IMR-90 (cell line): ENCODE measurements around the gene RENBP. TPM values are rescaled to one million over a fixed set of nuclear protein-coding genes. Genes with fewer than 3 reads are reported as not detected.

ENCODE experiments used
- ATAC-seq: fragments of 200-7000 bp; cut with Tn5 transposase; 2 replicates; pipeline ENCODE4 v1.9.1; 2020; ENCODE audit warnings: low read depth, mild to moderate bottlenecking, moderate library complexity
- BruUV-seq: library from RNA; stranded (reverse); fragments of 400-500 nt; replicated peaks from 2 replicates; lab custom pipeline; 2021; lab: Mats Ljungman, UMichigan
- CTCF ChIA-PET: fragments of 300-600 bp; formaldehyde crosslinking; extraction: SDS; loops from one replicate; lab custom pipeline; 2021; ENCODE audit warnings: antibody characterized with exemption; lab: Yijun Ruan, JAX
- POLR2A ChIA-PET: fragments of 300-600 bp; sonication (Branson Sonifier 250); formaldehyde crosslinking; loops from one replicate; lab custom pipeline; 2022; ENCODE audit warnings: antibody characterized with exemption; ENCODE audit not compliant: unreplicated experiment; lab: Charles Lee
- DNase-seq: peaks from one replicate; pipeline ENCODE4 v3.0.0; 2013
- H2AFZ ChIP-seq: replicated peaks from 2 replicates; pipeline ENCODE3; 2013; ENCODE audit warnings: low read length, mild to moderate bottlenecking; ENCODE audit not compliant: poor library complexity
- H2AK5ac ChIP-seq: 2 replicates; pipeline ENCODE4 v1.6.1; 2013; ENCODE audit warnings: low read depth, low read length, inconsistent platforms
- H2AK9ac ChIP-seq: replicated peaks from 2 replicates; pipeline ENCODE3; 2013; ENCODE audit warnings: mild to moderate bottlenecking, low read depth, low read length, moderate library complexity; ENCODE audit not compliant: poor library complexity
- H2BK120ac ChIP-seq: 2 replicates; pipeline ENCODE4 v1.6.1; 2013; ENCODE audit warnings: low read depth, low read length, inconsistent platforms
- H2BK15ac ChIP-seq: 3 replicates; pipeline ENCODE4 v1.6.1; 2013; ENCODE audit warnings: low read depth, low read length, inconsistent platforms
- H2BK20ac ChIP-seq: 2 replicates; pipeline ENCODE4 v1.6.1; 2013; ENCODE audit warnings: low read depth, mild to moderate bottlenecking, inconsistent platforms, low read length, moderate library complexity
- H2BK5ac ChIP-seq: 2 replicates; pipeline ENCODE4 v1.6.1; 2013; ENCODE audit warnings: mild to moderate bottlenecking, low read depth, low read length, inconsistent platforms; ENCODE audit not compliant: poor library complexity, severe bottlenecking
- H3K14ac ChIP-seq: replicated peaks from 2 replicates; pipeline ENCODE4 v1.6.1; 2013; ENCODE audit warnings: low read depth, low read length, inconsistent platforms
- H3K18ac ChIP-seq: 2 replicates; pipeline ENCODE4 v1.6.1; 2013; ENCODE audit warnings: low read depth, low read length, control low read depth
- H3K23ac ChIP-seq: 2 replicates; pipeline ENCODE4 v1.6.1; 2013; ENCODE audit warnings: low read depth, low read length, inconsistent platforms
- H3K27ac ChIP-seq: 2 replicates; pipeline ENCODE4 v1.5.1; 2013; ENCODE audit warnings: mild to moderate bottlenecking, control low read depth, low read length; ENCODE audit not compliant: insufficient read depth
- H3K27me3 ChIP-seq: 2 replicates; pipeline ENCODE4 v1.6.1; 2013; ENCODE audit warnings: low read length; ENCODE audit not compliant: control insufficient read depth, insufficient read depth
- H3K36me3 ChIP-seq: 2 replicates; pipeline ENCODE4 v1.6.1; 2013; ENCODE audit warnings: low read length, mixed read lengths; ENCODE audit not compliant: control insufficient read depth, insufficient read depth
- H3K4ac ChIP-seq: 2 replicates; pipeline ENCODE4 v1.6.1; 2013; ENCODE audit warnings: low read depth, low read length, inconsistent platforms
- H3K4me1 ChIP-seq: 2 replicates; pipeline ENCODE4 v1.6.1; 2013; ENCODE audit warnings: low read length, mixed read lengths; ENCODE audit not compliant: control insufficient read depth, insufficient read depth
- H3K4me2 ChIP-seq: 2 replicates; pipeline ENCODE4 v1.6.1; 2013; ENCODE audit warnings: low read depth, mild to moderate bottlenecking, control low read depth, low read length, moderate library complexity
- H3K4me3 ChIP-seq: 2 replicates; pipeline ENCODE4 v1.5.1; 2013; ENCODE audit warnings: low read depth, mild to moderate bottlenecking, control low read depth, low read length, moderate library complexity; ENCODE audit not compliant: insufficient read depth
- H3K56ac ChIP-seq: 2 replicates; pipeline ENCODE4 v1.6.1; 2013; ENCODE audit warnings: low read length, inconsistent platforms; ENCODE audit not compliant: insufficient read depth; ENCODE audit errors: extremely low read depth
- H3K79me1 ChIP-seq, 2 experiments: 2 replicates each; pipeline ENCODE4 v1.6.1; 2013; ENCODE audit warnings: low read length in 2 of 2, inconsistent platforms in 1 of 2, low read depth in 1 of 2
- H3K9ac ChIP-seq: 2 replicates; pipeline ENCODE4 v1.6.1; 2013; ENCODE audit warnings: low read depth, low read length, control low read depth
- H3K9me1 ChIP-seq: 2 replicates; pipeline ENCODE4 v1.6.1; 2013; ENCODE audit warnings: low read length, inconsistent platforms; ENCODE audit not compliant: insufficient read depth
- H3K9me3 ChIP-seq: 2 replicates; pipeline ENCODE4 v1.6.1; 2013; ENCODE audit warnings: low read length; ENCODE audit not compliant: control insufficient read depth, insufficient read depth
- H4K20me1 ChIP-seq: 2 replicates; pipeline ENCODE4 v1.6.1; 2013; ENCODE audit warnings: low read length, inconsistent platforms; ENCODE audit not compliant: insufficient read depth
- H4K5ac ChIP-seq: 2 replicates; pipeline ENCODE4 v1.6.1; 2013; ENCODE audit warnings: mild to moderate bottlenecking, low read depth, low read length, control low read depth
- H4K8ac ChIP-seq, 2 experiments: 2 replicates each; pipeline ENCODE4 v1.6.1; 2013; ENCODE audit warnings: low read depth in 2 of 2, low read length in 2 of 2, control low read depth in 1 of 2, inconsistent platforms in 1 of 2
- H4K91ac ChIP-seq: 2 replicates; pipeline ENCODE4 v1.6.1; 2013; ENCODE audit warnings: low read depth, low read length, inconsistent platforms; ENCODE audit not compliant: insufficient read depth
- BHLHE40 ChIP-seq: fragments of 150-350 bp; IDR thresholded peaks from 2 replicates; pipeline ENCODE4 v1.6.1; 2016; ENCODE audit warnings: mild to moderate bottlenecking, low read depth, low read length
- CEBPB ChIP-seq: IDR thresholded peaks from 2 replicates; pipeline ENCODE4 v1.6.1; 2012; ENCODE audit warnings: low read depth, low read length, improper control_type of control experiment
- CHD1 ChIP-seq: IDR thresholded peaks from 2 replicates; pipeline ENCODE4 v1.6.1; 2012; ENCODE audit warnings: low read depth, low read length, improper control_type of control experiment
- CTCF ChIP-seq: conservative IDR thresholded peaks from 2 replicates; pipeline ENCODE4 v1.5.1; 2012; ENCODE audit warnings: mild to moderate bottlenecking, low read depth, low read length, improper control_type of control experiment
- ELK1 ChIP-seq: fragments of 150-350 bp; IDR thresholded peaks from 2 replicates; pipeline ENCODE4 v1.6.1; 2016; ENCODE audit warnings: low read depth, mild to moderate bottlenecking, low read length, moderate library complexity, borderline replicate concordance
- MAFK ChIP-seq: IDR thresholded peaks from 2 replicates; pipeline ENCODE4 v1.6.1; 2012; ENCODE audit warnings: low read depth, low read length, improper control_type of control experiment
- MAZ ChIP-seq: IDR thresholded peaks from 2 replicates; pipeline ENCODE4 v1.6.1; 2012; ENCODE audit warnings: low read depth, mild to moderate bottlenecking, low read length, improper control_type of control experiment, moderate library complexity, borderline replicate concordance
- MXI1 ChIP-seq: IDR thresholded peaks from 2 replicates; pipeline ENCODE4 v1.6.1; 2012; ENCODE audit warnings: low read depth, mild to moderate bottlenecking, low read length, moderate library complexity, borderline replicate concordance
- NFE2L2 ChIP-seq: fragments of 150-350 bp; IDR thresholded peaks from 2 replicates; pipeline ENCODE4 v1.6.1; 2016; ENCODE audit warnings: low read depth, mild to moderate bottlenecking, low read length
- POLR2A ChIP-seq: IDR thresholded peaks from 2 replicates; pipeline ENCODE4 v1.6.1; 2012; ENCODE audit warnings: mild to moderate bottlenecking, low read depth, low read length
- RAD21 ChIP-seq: IDR thresholded peaks from 2 replicates; pipeline ENCODE4 v1.6.1; 2012; ENCODE audit warnings: low read length, improper control_type of control experiment
- RCOR1 ChIP-seq: IDR thresholded peaks from 2 replicates; pipeline ENCODE4 v1.6.1; 2012; ENCODE audit warnings: mild to moderate bottlenecking, low read length, improper control_type of control experiment; ENCODE audit not compliant: insufficient replicate concordance
- RFX5 ChIP-seq: IDR thresholded peaks from 2 replicates; pipeline ENCODE4 v1.8.0; 2012; ENCODE audit warnings: low read depth, mild to moderate bottlenecking, low read length, moderate library complexity
- SMC3 ChIP-seq: fragments of 150-350 bp; IDR thresholded peaks from 2 replicates; pipeline ENCODE4 v1.6.1; 2016; ENCODE audit warnings: low read depth, mild to moderate bottlenecking, antibody characterized with exemption, low read length, moderate library complexity
- USF2 ChIP-seq: fragments of 150-350 bp; IDR thresholded peaks from 2 replicates; pipeline ENCODE4 v1.6.1; 2017; ENCODE audit warnings: mild to moderate bottlenecking, antibody characterized with exemption, low read length, low read depth
- WGBS, 2 experiments: methylation state at CpG; one replicate each; pipeline versions ENCODE4 v1.1.5 to v1.1.7; 2013; ENCODE audit warnings: missing lambda C conversion rate in 2 of 2; ENCODE audit not compliant: insufficient read length in 1 of 2; ENCODE audit errors: extremely low coverage in 2 of 2; 5-methylcytosine and 5-hydroxymethylcytosine counted together
- dilution Hi-C: fragments of 300-500 bp; cut with HindIII; formaldehyde crosslinking; loops from one replicate; pipeline ENCODE4 v1.14.3; 2018; ENCODE audit warnings: low sequenced_read_pairs; ENCODE audit not compliant: unreplicated experiment
- in situ Hi-C: fragments of 300-500 bp; cut with MboI; formaldehyde crosslinking; loops from 3 replicates; pipeline ENCODE4 v1.14.3; 2019; ENCODE audit warnings: low sequenced_read_pairs, inconsistent platforms, mixed read lengths
- intact Hi-C: fragments of 100-400 bp; cut with micrococcal nuclease; formaldehyde crosslinking; loops from 2 replicates; pipeline ENCODE4 v1.10.0; 2022
- polyA plus RNA-seq, 3 experiments: library from polyadenylated mRNA; depleted of rRNA; stranded (reverse); fragments of >200 nt; gene quantifications; 2 replicates each; pipeline ENCODE4 v1.2.3, GENCODE V29; 2012; ENCODE audit warnings: low replicate concordance in 1 of 3
- total RNA-seq: library from RNA; depleted of rRNA; stranded (reverse); fragments of >200 nt; gene quantifications from 2 replicates; pipeline ENCODE4 v1.2.3, GENCODE V29; 2012

Gene RENBP
- total and polyA plus RNA-seq, 2 of the 4 experiments (the other 2 are of a cell fraction) = 0.15 to 0.18 TPM

- H3K9ac ChIP-seq = no peak overlapping the region
- BruUV-seq = no TSS peak
- intact Hi-C loops = no loop called here
- H2BK20ac ChIP-seq = no peak overlapping the region
- H3K4me3 ChIP-seq = no peak overlapping the region
- no peak overlapping the region for H3K4me2 ChIP-seq
- H3K56ac ChIP-seq = no peak overlapping the region
- no peak overlapping the region for H2BK120ac ChIP-seq
- H4K20me1 ChIP-seq = no peaks in the 10 kb centered on the region; the same call in 1 of the 2 replicates
- no peak overlapping the region for H4K5ac ChIP-seq
- dilution Hi-C loops = no loop called here
- no peaks in the 10 kb centered on the region for H3K9me1 ChIP-seq
- no peak overlapping the region for H2BK15ac ChIP-seq
- H3K14ac ChIP-seq = no peak overlapping the region
- H3K4ac ChIP-seq = no peak overlapping the region
- H3K18ac ChIP-seq = no peak overlapping the region
- ATAC-seq = no peak
- no peaks in the 10 kb centered on the region for H3K27me3 ChIP-seq
- H2AFZ ChIP-seq = no peak overlapping the region
- H2AK5ac ChIP-seq = no peak overlapping the region
- H3K79me1 ChIP-seq = peaks cover 0 to 6% of the 10 kb centered on the region in 2 experiments; a peak in 3 of 4 replicates
- H2AK9ac ChIP-seq = no peak overlapping the region
- no peak for DNase-seq
- in situ Hi-C loops = no loop called here
- no peak overlapping the region for H3K23ac ChIP-seq
- WGBS, 2 experiments = 80% methylated on average over 19 of the region's 35 CpGs; no CpG with 5 or more reads in 1 of the 2 experiments
- no peak overlapping the region for H4K91ac ChIP-seq
- ChIA-PET POLR2A (no interaction called here), CTCF (no interaction called here)
- H4K8ac ChIP-seq = no peak overlapping the region
- peaks cover 84% of the 10 kb centered on the region for H3K36me3 ChIP-seq
- H3K9me3 ChIP-seq = no peaks in the 10 kb centered on the region
- peaks cover 4% of the 10 kb centered on the region for H3K4me1 ChIP-seq
- no peak overlapping the region for H3K27ac ChIP-seq
- H2BK5ac ChIP-seq = no peak overlapping the region
- TF ChIP-seq MAZ (no peak), NFE2L2 (no peak), RAD21 (no peak), CEBPB (no peak), BHLHE40 (no peak), RCOR1 (no peak), MXI1 (no peak), MAFK (no peak), USF2 (no peak), CTCF (no peak), SMC3 (no peak), ELK1 (no peak), RFX5 (no peak), CHD1 (no peak), POLR2A (no peak)
These were observed 11.8 kb upstream of the RENBP start for GRCh38 chrX:153956044-153956907.
